GM21360 (cell line): ENCODE measurements around the gene ZNF169.
"Not testable (repeated sequence)": the region's sequence is repeated elsewhere in the genome, so short reads cannot be mapped to it uniquely, and the experiment has no call there.

ENCODE experiments used
- ATAC-seq: cut with Tn5 transposase; IDR thresholded peaks from one replicate; pipeline ENCODE4 v1.9.1; 2021; ENCODE audit warnings: mild to moderate bottlenecking, moderate library complexity; ENCODE audit not compliant: unreplicated experiment

Gene ZNF169

DNA sequence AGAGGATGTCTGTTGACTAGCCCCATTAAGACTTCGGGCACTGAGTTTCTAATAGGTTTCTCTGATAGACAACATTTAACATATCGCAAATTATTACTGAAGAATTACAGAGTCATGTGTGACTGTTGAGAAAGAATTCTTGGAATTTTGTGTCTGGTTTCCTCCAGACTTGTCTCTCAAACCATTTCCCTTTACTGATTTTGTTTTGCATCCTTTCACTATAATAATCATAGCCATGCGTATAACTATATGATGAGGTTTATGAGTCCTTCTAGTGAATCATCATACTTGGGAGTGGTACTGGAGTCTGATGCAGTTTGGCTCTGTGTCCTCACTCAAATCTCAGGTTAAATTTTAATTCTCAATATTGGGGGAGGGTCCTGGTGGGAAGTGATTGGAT, 27.0 kb downstream of the ZNF169 start:
- no peak for ATAC-seq

DNA sequence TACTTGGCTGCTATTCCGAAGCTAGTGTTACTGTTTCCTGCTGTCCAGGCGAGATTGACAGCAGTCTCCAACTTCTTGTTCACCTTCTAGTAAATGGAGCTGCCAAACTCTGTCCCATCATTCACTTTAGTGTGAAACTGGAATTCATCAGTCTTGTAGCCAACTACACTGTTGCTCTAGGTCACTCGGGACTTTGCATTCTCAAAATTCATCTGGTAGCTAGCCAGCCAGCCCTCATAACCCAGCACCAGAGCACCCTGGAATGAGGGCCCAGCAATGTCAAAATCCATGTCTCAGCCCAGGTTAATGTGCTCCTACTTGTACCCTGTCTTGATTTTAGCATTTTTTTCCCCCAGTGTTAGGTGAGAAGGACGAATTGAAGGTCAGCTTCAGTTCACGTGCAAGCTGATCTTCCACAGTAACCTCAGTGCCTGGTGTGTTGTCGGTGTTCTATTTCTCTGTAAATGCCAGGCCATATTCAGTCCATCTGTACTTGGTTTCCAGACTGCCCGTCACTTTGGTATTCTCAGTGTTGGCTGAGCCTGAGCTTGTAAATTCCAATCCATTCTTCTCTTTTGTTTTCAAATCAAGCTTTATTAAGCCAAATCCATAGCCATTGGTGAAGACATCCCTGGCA, 28.9 kb downstream of the ZNF169 start:
- no peak for ATAC-seq

DNA sequence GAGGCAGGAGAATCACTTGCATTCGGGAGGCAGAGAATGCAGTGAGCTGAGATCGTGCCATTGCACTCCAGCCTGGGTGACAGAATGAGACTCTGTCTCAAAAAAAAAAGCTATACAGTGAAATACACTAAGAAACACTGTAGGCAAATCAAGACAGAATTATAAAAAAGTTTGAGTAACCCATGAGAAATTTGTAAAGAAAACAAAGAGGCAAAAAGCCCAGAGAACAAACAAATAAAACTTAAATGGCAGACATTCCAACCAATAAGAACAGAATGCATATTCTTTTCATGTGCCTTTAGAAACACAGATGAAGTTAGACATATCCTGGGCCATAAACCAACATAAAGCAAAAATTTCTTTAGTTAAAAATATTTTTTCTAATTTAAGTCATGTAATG, 30.6 kb downstream of the ZNF169 start:
- ATAC-seq, result no peak

DNA sequence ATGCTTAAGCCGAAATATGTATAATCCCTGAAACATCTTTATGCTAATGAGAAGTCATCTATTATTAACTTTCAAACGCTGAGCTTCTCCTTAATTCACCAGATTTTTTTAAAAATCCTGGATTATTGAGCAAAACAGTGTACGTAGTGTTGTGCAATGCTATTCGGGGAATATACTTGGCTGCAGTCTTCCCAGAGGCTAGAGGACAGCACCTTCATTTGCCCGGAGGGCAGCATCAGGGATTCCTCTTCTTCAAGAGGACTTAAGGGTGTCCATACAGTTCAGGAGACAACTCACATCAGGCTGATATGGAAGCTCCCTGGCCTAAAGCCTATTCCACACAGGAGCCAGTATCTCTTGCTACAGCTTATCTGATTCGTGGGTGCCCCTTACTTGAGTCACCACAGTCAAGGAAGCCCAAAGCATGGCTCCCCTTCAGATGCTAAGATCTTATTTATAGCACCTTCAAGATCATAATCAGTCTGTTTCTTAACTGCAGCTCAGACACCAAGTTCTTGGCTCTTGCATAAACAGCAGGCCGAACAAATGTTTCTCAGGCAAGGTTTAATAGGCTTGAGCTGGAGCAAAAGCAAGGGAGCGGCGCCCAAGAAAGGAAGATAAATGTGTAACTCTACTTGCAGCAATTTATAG, 40.0 kb downstream of the ZNF169 start:
- ATAC-seq, result no peak

DNA sequence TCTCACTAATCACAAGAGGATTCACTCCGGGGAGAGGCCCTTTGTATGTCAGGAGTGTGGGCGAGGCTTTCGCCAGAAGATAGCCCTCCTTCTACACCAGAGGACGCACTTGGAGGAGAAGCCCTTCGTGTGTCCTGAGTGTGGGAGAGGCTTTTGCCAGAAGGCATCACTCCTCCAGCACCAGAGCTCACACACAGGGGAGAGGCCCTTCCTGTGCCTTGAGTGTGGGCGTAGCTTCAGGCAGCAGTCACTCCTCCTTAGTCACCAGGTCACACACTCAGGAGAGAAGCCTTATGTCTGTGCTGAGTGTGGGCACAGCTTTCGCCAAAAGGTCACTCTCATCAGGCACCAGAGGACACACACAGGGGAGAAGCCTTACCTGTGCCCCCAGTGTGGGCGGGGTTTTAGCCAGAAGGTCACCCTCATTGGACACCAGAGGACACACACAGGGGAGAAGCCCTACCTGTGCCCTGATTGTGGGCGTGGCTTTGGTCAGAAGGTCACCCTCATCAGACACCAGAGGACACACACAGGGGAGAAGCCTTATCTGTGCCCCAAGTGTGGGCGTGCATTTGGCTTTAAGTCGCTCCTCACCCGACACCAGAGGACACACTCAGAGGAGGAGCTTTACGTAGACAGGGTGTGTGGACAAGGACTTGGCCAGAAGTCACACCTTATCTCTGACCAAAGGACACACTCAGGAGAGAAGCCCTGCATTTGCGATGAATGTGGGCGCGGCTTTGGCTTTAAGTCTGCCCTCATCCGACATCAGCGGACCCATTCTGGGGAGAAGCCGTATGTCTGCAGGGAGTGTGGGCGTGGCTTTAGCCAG, 41.6 kb downstream of the ZNF169 start:
- no peak for ATAC-seq

DNA sequence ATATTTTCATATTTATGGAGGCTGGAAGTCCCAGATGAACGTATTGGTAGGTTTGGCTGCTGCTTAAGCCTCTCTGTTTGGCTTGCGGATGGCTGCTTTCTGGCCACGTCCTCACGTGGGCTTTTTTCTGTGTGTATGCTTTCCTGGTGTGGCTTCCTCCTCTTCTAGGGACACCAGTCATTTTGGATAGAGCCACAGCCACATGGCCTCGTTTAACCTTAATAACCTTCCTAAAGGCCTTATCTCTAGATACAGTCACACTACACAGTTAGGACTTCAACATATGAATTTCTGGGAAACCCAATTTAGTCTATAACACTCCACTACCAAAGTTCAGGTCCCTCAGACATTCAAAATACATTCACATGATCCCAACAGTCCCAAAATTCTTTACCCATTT, 42.5 kb downstream of the ZNF169 start:
- no peak for ATAC-seq

DNA sequence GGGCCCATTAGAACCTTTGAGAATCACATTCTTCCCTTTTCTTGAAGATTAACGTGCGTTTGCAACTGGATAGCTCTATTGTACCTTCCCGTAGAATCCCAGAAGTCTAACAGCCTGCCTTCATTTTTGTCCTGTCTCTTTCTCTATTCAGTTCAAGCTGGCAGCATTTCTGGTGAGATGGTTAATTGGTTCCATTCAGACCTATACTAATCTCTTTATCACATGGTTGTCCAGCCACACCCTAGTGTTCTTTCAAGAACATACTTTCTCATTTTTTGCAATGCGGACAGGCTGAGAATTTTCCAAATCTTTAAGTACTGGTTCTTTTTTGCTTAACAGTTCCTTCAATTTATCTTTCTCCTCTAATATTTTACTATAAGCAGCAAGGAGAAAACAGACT, 43.3 kb downstream of the ZNF169 start:
- ATAC-seq, result no peak

DNA sequence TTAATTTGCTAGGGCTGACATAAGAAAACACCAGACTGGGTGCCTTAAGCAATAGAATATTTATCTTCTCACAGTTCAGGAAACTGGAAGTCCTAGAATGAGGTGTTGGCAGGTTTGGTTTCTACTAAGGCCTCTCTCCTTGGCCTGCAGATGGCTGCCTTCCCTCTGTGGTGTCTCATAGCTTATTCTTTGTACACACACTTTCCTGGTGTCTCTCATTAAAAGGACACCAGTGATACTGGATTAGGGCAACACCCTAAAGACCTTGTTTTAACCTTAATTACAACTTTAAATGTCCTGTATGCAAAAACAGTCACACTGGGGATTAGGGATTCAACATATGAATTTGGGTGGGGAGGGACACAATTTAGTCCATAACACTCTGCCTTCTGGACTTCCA, 44.2 kb downstream of the ZNF169 start:
- ATAC-seq, result no peak

DNA sequence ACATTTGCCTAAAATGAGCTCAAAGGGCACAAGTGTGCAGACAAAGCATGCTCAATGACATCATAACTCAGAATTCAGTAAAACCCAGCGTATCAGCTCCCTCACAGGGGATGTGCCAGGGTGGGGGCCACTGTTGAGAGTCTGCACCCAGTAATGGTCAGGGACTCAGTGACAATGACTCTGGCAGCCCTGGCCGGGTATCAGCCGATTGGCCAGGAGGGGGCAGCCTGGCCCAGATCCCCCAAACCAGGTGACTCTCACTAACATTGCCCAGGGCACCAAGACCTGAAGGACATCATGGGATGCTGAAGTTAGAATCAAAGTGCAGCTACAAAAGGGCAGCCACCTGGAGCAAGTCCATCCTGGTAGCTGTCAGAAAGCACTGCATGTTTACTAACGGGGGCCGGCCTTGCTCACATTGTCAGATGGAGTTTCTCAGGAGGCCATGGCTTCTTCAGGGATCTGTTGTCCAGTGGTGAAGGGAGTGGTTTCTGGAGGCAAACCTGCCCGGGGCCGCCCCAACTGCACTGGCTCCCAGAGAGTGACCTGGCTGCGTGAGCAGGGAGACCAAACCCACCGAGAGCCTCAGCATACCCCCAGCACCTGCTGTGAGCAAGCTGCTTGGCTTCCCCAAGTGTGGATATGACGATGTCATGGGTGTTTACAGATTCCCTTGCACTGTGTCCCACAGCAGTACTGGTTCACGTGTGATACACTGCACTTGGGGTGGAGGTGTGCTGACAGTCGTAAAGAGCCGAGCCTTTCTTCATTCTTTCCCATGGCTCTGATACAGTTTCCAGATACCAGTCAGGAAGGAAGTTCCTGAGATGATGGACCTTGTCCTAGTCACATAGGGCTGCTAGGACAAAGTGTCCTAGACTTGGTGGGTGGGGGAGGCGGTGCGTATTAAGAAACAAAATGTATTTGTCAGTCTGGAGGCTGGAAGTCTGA, 56.2 kb downstream of the ZNF169 start:
- ATAC-seq, result not testable (repeated sequence)

DNA sequence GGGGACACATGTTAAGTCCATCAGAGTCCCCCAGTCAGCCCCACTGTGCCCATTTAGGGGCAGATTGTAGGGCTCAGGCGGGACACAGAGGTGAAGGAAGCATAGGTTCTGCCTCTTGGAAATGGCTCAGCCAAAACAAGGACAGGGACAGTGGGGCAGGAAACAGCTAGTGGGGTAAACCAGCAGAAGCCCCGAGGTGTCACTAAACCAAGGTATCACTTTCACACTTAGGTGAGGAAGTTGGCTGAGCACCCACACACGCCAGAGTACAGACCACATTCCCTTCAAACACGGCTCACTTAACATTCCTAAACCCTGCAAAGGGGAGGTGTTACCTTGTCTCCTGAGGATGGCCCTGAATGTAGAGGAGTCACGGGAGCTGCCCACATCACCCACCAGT, 57.1 kb downstream of the ZNF169 start:
- not testable (repeated sequence) for ATAC-seq

DNA sequence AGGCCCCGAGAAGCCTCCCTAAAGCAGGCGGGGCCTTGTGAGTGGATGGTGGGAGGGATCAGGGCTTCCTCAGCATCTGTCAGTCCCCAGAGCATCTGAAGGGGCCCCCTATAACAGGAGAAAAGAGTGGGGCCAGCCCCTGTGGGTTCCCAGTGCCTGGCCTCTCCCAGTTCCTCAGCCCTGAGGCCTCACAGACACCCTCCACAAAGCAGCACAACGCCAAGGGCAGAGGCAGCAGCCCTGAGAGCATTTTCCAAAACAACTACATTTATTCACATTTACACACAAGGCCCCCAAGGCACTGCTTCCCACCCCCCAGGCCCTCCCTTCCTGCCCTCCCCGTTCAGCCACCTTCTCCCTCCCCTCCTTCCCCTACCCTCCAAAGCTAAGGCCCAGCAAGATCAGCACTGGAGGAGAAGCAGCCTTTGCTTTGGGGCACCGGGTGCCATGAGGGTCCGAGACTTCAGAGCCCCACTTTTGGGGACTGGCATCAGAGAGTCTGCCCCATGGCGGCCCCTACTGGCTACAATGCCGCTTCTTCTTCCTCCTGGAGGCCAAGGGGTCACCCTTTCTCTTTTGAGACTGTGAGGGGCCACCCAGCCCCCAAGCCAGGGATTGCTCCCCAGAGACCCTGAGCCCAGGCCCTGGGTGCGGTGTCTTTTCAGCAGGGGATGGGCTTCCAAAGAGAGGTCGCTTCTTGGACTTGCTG, 59.0 kb downstream of the ZNF169 start:
- not testable (repeated sequence) for ATAC-seq

DNA sequence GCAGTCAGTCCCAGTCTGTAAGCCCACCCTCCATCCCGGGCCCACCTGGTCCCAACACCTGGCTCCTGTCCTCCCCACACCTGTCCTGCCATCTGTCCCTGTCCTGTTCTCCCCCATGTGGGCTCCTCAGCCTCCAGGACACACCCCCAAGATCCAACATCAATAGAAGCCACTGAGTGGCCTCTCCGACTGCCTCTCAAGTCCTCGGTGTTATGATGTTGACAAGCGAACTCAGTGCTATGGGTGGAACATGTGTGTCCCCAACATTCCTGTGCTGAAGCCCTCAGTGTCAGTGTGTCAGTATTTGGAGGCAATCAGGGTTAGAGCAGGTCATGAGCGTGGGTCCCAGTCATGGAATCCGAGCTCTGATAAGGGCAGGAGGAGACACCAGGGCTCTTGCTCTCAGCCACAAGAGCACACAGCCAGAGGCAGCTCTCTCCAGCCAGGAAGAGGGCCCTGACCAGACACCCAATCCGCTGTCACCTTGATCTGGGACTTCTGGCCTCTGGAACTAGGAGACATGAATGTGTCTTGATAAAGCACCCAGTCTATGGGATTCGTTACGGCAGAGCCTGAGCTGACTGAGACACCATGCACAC, 63.3 kb downstream of the ZNF169 start:
- not testable (repeated sequence) for ATAC-seq

DNA sequence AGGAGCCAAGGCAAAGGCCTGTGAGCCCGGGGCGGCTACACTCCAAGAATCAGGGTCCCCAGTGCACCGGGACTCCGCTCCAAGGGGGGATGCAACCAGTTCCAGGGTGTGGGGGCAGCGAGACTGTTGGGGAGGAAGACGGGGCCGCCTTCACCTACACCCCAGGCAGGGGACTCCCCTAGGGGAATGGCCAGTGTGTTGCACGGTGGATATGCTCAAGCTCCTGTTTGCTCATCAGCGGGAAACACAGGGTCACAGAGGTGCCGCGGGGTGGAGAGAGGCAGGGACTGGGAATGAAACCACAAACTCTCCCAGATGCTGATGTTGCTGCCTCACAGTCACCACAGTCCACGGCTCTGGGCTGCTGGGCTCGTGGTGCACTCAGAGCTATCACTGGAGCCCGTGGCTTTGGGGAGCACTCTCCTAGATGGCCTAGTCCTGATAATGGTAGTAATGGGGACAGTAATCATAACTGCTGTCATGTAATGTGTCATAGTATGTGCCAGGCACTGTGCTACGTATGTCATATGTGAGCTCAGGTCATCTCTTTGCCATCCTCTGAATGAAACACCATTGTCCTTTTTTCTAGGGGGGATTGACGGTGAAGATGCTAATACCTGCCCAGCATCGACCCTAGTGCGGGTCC, 64.2 kb downstream of the ZNF169 start:
- not testable (repeated sequence) for ATAC-seq

DNA sequence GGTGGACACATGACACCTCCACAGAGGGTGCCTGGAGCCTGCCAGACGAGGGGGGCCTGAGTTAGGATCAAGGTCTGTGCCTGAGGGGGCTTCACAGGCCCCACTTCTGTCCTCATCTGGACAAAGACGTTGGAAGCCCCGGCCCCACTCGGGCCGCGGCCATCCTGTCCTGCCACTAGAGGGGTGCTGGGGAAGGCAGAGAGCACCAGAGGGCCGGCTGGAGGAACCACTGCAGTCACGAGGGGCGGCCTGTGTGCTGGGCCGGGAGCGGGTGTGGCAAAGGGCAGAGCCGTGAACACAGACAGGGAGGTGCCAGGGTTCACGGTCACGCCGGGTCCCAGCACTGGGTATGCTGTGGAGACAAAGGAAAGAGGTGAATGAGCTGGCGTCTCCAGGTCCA, 66.5 kb downstream of the ZNF169 start:
- not testable (repeated sequence) for ATAC-seq

DNA sequence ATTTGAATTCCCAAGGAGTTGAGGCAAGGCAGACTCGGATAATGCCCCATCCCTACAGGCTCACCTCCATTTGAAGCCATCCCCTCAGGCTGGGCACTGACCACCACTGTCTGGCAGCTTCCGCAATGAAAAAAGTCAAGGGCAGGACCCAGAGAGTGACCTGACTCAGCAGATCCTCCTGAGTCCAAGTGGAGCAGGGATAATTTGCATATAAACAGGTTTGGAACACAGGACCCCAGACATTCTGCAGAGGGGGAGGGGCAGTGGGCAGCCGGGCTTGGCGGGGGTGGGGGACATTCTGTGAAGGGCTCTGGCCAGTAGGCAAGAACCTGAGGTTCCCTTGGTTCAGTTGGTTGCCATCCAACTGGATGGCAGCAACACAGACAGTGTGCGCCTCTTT, 69.4 kb downstream of the ZNF169 start, which contains the start of gene NUTM2F:
NUTM2F (minus strand) TSS at position 101 of the 400 bp plus-strand sequence; CDS start at position 80, 21 bp downstream.
- not testable (repeated sequence) for ATAC-seq

DNA sequence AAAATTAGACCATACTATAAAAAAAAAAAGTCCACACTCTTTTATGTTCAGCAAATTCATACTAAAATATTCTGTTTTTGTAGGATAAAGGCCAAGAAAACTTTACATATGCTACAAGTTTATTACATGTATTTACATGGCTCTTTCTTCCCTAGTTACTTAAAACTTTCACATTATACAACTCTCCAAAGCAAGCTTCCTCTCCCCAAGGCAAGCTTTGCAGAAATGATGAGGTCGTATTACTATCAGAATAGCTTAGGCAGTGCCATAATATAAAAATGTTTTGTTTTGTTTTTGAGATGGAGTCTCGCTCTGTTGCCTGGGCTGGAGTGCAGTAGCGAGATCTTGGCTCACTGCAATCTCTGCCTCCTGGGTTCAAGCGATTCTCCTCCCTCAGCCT, 77.3 kb downstream of the ZNF169 start:
- ATAC-seq, result not testable (repeated sequence)

DNA sequence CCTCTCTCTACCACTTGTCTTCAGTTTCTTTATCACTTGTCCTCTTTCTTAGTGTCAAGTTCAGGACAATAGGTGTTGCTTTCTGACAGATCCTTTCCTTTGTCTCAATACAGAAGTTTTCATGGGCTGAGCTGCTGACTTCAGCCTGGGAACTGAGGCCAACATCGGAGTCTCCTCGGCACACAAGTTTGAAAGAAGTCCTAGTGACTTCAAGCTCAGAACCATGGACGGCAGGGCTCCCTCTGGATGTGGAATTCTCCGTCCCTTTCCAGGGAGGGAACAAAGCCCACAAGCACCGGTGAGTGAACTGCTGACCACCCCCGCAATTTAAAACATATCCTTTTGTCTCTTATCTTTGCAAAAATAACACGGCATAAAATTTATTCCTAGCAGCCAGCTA, 79.6 kb downstream of the ZNF169 start:
- ATAC-seq, result not testable (repeated sequence)

DNA sequence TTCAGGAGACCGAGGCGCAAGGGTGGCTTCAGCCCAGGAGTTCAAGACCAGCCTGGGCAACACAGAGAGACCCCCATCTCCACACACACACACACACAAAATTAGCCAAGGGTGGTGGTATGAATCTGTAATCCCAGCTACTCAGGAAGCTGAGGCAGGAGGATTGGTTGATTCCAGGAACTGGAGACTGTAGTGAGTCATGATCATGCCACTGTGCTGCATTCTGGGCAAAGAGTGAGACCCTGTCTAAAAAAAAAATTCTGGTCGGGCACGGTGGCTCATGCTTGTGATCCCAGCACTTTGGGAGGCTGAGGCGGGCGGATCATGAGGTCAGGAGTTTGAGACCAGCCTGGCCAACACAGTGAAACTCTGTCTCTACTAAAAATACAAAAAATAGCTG, 80.6 kb downstream of the ZNF169 start:
- not testable (repeated sequence) for ATAC-seq

DNA sequence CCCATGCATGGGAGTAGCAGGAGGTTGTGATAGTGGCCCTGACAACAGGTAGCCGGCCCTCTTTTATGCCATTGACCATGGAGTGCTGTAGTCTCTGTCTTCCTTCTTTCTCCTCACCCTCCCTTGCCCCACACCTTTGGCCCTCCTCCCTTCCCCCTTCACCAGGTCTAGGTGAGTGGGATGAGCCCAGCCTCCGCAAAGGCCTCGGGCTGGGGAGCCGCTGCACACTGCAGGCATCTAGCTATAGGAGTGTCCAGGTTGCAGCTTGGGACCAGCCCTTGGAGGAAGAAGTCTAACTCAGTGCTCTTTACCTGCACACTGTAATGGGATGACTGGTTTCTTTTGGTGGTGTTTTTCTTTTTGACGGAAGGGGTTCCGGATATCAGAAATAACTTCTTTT, 81.7 kb downstream of the ZNF169 start:
- ATAC-seq, result not testable (repeated sequence)
